HepG2 (cell line): ENCODE results near the gene NOC2L. TPM values are rescaled to one million over a fixed set of nuclear protein-coding genes. Genes with fewer than 3 reads are reported as not detected.

Experiments
- ATAC-seq: fragments of 200-7000 bp; cut with Tn5 transposase; 3 replicates; pipeline ENCODE4 v1.9.1; 2020; ENCODE audit warnings: mild to moderate bottlenecking, moderate library complexity
- BruUV-seq: library from RNA; stranded (reverse); fragments of 400-500 nt; replicated peaks from 2 replicates; lab custom pipeline; 2021; lab: Mats Ljungman, UMichigan
- CTCF ChIA-PET: fragments of 300-600 bp; formaldehyde crosslinking; extraction: SDS; loops from one replicate; lab custom pipeline; 2021; ENCODE audit warnings: low total read pairs, inconsistent platforms, low intra/inter-chr PET ratio; lab: Yijun Ruan, JAX
- POLR2A ChIA-PET: fragments of 350-600 bp; sonication (Branson Sonifier 250); formaldehyde crosslinking; loops from one replicate; lab custom pipeline; 2020; ENCODE audit warnings: antibody characterized with exemption, inconsistent platforms; lab: Yijun Ruan, JAX
- DNase-seq: peaks from one replicate; pipeline ENCODE4 v3.0.0-alpha.2; 2015; ENCODE audit warnings: low spot score
- FAIRE-seq: peaks from 3 replicates; lab custom pipeline; 2011; peaks lifted over from hg19 to GRCh38; lab: Jason Lieb, UNC
- H2AFZ ChIP-seq: one replicate; pipeline ENCODE4 v1.6.1; 2011; ENCODE audit warnings: low read length, inconsistent platforms
- H3K27ac ChIP-seq: fragments of 300-600 bp; 3 replicates; pipeline ENCODE4 v1.8.0; 2011; ENCODE audit warnings: mixed run types, mild to moderate bottlenecking, mixed read lengths, low read length, inconsistent platforms; ENCODE audit not compliant: insufficient read depth; ENCODE audit errors: extremely low read length
- H3K27me3 ChIP-seq, 2 experiments: fragments of 200-600 bp in 1 of 2; 2 replicates in 1 of 2; 3 replicates in 1 of 2; pipeline versions ENCODE4 v1.6.0 to v1.8.0; 2011; ENCODE audit warnings: low read length in 2 of 2, mild to moderate bottlenecking in 2 of 2, moderate library complexity in 2 of 2, inconsistent platforms in 1 of 2; ENCODE audit not compliant: insufficient read depth in 2 of 2, control insufficient read depth in 1 of 2
- H3K36me3 ChIP-seq, 2 experiments: fragments of 200-600 bp in 1 of 2; replicated peaks in 1 of 2; 2 replicates in 1 of 2; 3 replicates in 1 of 2; pipeline versions ENCODE4 v1.5.1 to v1.8.0; 2011; ENCODE audit warnings: low read length in 2 of 2, inconsistent platforms in 1 of 2; ENCODE audit not compliant: insufficient read depth in 2 of 2, control insufficient read depth in 1 of 2
- H3K4me1 ChIP-seq: 2 replicates; pipeline ENCODE4 v1.5.1; 2012; ENCODE audit warnings: low read length, inconsistent platforms; ENCODE audit not compliant: insufficient read depth
- H3K4me2 ChIP-seq: 2 replicates; pipeline ENCODE4 v1.6.0; 2011; ENCODE audit warnings: low read depth, low read length, inconsistent platforms
- H3K4me3 ChIP-seq, 3 experiments: fragments of 200-600 bp in 1 of 3; sonication (generic), shearing (Covaris generic) in 1 of 3; replicated peaks in 1 of 3; 2 replicates each; pipeline ENCODE4 v1.5.1; 2011 to 2016; ENCODE audit warnings: low read length in 3 of 3, inconsistent platforms in 2 of 3, low read depth in 2 of 3, mild to moderate bottlenecking in 2 of 3, control low read depth in 1 of 3, mixed read lengths in 1 of 3; ENCODE audit not compliant: insufficient read depth in 1 of 3
- H3K79me2 ChIP-seq: one replicate; pipeline ENCODE4 v1.6.1; 2011; ENCODE audit warnings: low read length, inconsistent platforms; ENCODE audit not compliant: insufficient read depth
- H3K9ac ChIP-seq: 2 replicates; pipeline ENCODE4 v1.6.0; 2011; ENCODE audit warnings: mild to moderate bottlenecking, low read depth, low read length, inconsistent platforms; ENCODE audit not compliant: insufficient read depth
- H3K9me3 ChIP-seq: 2 replicates; pipeline ENCODE4 v1.5.1; 2012; ENCODE audit warnings: mild to moderate bottlenecking, low read length
- H4K20me1 ChIP-seq: 2 replicates; pipeline ENCODE4 v1.6.0; 2011; ENCODE audit warnings: inconsistent platforms, mild to moderate bottlenecking, low read length, moderate library complexity; ENCODE audit not compliant: insufficient read depth
- GABPB1 ChIP-seq: IDR thresholded peaks from 2 replicates; pipeline ENCODE4 v1.6.1; 2016; ENCODE audit warnings: mild to moderate bottlenecking, missing genetic modification reagents, moderate library complexity, missing compliant biosample characterization
- HOXA5 ChIP-seq: sonication (generic); formaldehyde crosslinking; IDR thresholded peaks from 2 replicates; pipeline ENCODE4 v1.4.0; 2020; ENCODE audit warnings: missing genetic modification reagents
- IKZF1 ChIP-seq: fragments of 450-650 bp; IDR thresholded peaks from 2 replicates; pipeline ENCODE4 v1.7.1; 2016
- MYNN ChIP-seq: sonication (generic); formaldehyde crosslinking; IDR thresholded peaks from 2 replicates; pipeline ENCODE4 v1.4.0; 2020; ENCODE audit warnings: mild to moderate bottlenecking, low read depth, missing genetic modification reagents
- NR2F6 ChIP-seq, 2 experiments: IDR thresholded peaks; 2 replicates each; pipeline ENCODE4 v1.6.1; 2016; ENCODE audit warnings: antibody characterized with exemption in 1 of 2, mild to moderate bottlenecking in 1 of 2
- PLRG1 ChIP-seq: fragments of 450-650 bp; conservative IDR thresholded peaks from 2 replicates; pipeline ENCODE4 v1.6.1; 2016
- TEAD3 ChIP-seq: optimal IDR thresholded peaks from 2 replicates; pipeline ENCODE3; 2016; ENCODE audit warnings: borderline replicate concordance
- ZNF761 ChIP-seq: sonication (generic); formaldehyde crosslinking; conservative IDR thresholded peaks from 2 replicates; pipeline ENCODE4 v1.4.0; 2020; ENCODE audit warnings: mild to moderate bottlenecking, missing genetic modification reagents
- ZSCAN12 ChIP-seq: sonication (generic); formaldehyde crosslinking; IDR thresholded peaks from 2 replicates; pipeline ENCODE4 v1.9.0; 2021; ENCODE audit warnings: mild to moderate bottlenecking, missing genetic modification reagents
- WGBS: methylation state at CpG from one replicate; pipeline ENCODE4 v1.1.6; 2017; ENCODE audit warnings: low lambda C conversion rate; 5-methylcytosine and 5-hydroxymethylcytosine counted together
- in situ Hi-C: cut with HindIII; loops from 2 replicates; pipeline ENCODE4 v1.10.0; 2017; ENCODE audit warnings: low pct_unique_long_range_greater_than_20kb; ENCODE audit not compliant: extremely low pct_ligation_motif_present
- intact Hi-C: fragments of 100-400 bp; cut with micrococcal nuclease; formaldehyde crosslinking; loops from one replicate; pipeline ENCODE4 v1.10.0; 2022; ENCODE audit not compliant: unreplicated experiment
- polyA plus RNA-seq, 8 experiments: library from polyadenylated mRNA; depleted of rRNA in 3 of 8; stranded (reverse) in 7 of 8; unstranded in 1 of 8; fragments of >200 nt; fragmentation: Illumina TruSeq in 4 of 8; extraction: Trizol in 4 of 8; gene quantifications; 2 replicates each; pipeline versions ENCODE4 v1.2.1 to v1.2.3, GENCODE V29; 2011 to 2016; ENCODE audit warnings: low read depth in 4 of 8, missing spikeins in 1 of 8, mixed read lengths in 1 of 8; ENCODE audit not compliant: insufficient read depth in 1 of 8
- total RNA-seq, 5 experiments: library from RNA; depleted of rRNA; stranded (reverse); fragments of >200 nt; fragmentation: Illumina TruSeq; extraction: Trizol; gene quantifications; 2 replicates each; pipeline ENCODE4 v1.2.3, GENCODE V29; 2016; ENCODE audit warnings: low read depth in 1 of 5
- TF ChIP-seq, protein P1 (sequence below): sonication (generic); formaldehyde crosslinking; IDR thresholded peaks from 2 replicates; pipeline ENCODE4 v1.5.0; 2020; ENCODE audit warnings: mild to moderate bottlenecking, missing genetic modification reagents

Gene NOC2L
- total and polyA plus RNA-seq, 2 of the 13 experiments (the other 11 are each of a cell fraction or from before 2014, with no cell fraction given), result 32.0 to 103 TPM

DNA sequence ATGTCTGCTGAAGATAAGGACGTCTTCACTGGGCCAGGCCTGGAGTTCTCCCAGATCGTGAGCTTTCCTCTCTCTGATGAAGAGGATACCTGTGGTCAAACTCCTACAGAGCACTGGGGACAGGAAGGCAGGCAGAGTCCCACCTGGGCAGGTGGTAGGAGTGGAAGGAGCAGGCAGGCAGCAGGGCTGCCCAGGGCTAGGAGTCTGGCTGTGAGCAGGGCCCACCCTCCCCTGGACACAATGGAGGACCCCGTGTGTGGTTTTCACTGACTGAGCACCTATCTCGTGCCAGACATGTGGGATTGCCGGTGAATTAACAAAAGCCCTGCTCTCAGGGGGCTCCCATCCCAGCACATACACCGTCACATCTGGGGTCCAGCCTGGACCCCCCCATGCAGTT is 40.2 kb downstream of the NOC2L start:
- no peak overlapping the region for H3K9ac ChIP-seq
- H4K20me1 ChIP-seq, result peaks cover 6% of the 10 kb centered on the region; the same call in 1 of the 2 replicates
- peaks cover 51 to 94% of the 10 kb centered on the region in 2 experiments for H3K27me3 ChIP-seq
- WGBS, result no CpG with 5 or more reads among the region's 6 CpGs
- no peaks in the 10 kb centered on the region for H3K79me2 ChIP-seq
- intact Hi-C loops (no loop called here), in situ Hi-C loops (no loop called here)
- no peak overlapping the region for H2AFZ ChIP-seq
- BruUV-seq, result no TSS peak
- ATAC-seq, result no peak
- H3K9me3 ChIP-seq, result no peaks in the 10 kb centered on the region
- H3K4me1 ChIP-seq, result peaks cover 44% of the 10 kb centered on the region
- no peaks in the 10 kb centered on the region for H3K36me3 ChIP-seq
- no peak overlapping the region for H3K27ac ChIP-seq
- TF ChIP-seq ZSCAN12 (CRISPR knock-in tag) (no peak), TEAD3 (CRISPR knock-in tag) (no peak), ZNF761 (CRISPR knock-in tag) (no peak), NR2F6 (IDR thresholded peaks at IDR 0.05) (no peak), NR2F6 (CRISPR knock-in tag; IDR thresholded peaks at IDR 0.05) (no peak), HOXA5 (no peak), IKZF1 (no peak), GABPB1 (CRISPR knock-in tag) (no peak), MYNN (no peak), PLRG1 (no peak)
- TF ChIP-seq, protein P1, sequence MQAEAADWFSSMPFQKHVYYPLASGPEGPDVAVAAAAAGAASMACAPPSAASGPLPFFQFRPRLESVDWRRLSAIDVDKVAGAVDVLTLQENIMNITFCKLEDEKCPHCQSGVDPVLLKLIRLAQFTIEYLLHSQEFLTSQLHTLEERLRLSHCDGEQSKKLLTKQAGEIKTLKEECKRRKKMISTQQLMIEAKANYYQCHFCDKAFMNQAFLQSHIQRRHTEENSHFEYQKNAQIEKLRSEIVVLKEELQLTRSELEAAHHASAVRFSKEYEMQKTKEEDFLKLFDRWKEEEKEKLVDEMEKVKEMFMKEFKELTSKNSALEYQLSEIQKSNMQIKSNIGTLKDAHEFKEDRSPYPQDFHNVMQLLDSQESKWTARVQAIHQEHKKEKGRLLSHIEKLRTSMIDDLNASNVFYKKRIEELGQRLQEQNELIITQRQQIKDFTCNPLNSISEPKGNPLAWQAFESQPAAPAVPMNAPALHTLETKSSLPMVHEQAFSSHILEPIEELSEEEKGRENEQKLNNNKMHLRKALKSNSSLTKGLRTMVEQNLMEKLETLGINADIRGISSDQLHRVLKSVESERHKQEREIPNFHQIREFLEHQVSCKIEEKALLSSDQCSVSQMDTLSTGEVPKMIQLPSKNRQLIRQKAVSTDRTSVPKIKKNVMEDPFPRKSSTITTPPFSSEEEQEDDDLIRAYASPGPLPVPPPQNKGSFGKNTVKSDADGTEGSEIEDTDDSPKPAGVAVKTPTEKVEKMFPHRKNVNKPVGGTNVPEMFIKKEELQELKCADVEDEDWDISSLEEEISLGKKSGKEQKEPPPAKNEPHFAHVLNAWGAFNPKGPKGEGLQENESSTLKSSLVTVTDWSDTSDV (CRISPR knock-in tag), result no peak
- TF ChIP-seq, all 625 proteins: peak for 0
- no peak for FAIRE-seq
- ChIA-PET CTCF (no interaction called here), POLR2A (no interaction called here)
- Histone ChIP-seq H3K4me3 (no peak overlapping the region), H3K4me2 (no peak overlapping the region)
- DNase-seq, result no peak
